Measurements from ENCODE around the gene DLX2. TPM values are rescaled to one million over a fixed set of nuclear protein-coding genes. Genes with fewer than 3 reads are reported as not detected.

The DLX2 gene
- total and polyA plus RNA-seq, 4 donors = 0.01 to 0.26 TPM; not detected in 2

DNA sequence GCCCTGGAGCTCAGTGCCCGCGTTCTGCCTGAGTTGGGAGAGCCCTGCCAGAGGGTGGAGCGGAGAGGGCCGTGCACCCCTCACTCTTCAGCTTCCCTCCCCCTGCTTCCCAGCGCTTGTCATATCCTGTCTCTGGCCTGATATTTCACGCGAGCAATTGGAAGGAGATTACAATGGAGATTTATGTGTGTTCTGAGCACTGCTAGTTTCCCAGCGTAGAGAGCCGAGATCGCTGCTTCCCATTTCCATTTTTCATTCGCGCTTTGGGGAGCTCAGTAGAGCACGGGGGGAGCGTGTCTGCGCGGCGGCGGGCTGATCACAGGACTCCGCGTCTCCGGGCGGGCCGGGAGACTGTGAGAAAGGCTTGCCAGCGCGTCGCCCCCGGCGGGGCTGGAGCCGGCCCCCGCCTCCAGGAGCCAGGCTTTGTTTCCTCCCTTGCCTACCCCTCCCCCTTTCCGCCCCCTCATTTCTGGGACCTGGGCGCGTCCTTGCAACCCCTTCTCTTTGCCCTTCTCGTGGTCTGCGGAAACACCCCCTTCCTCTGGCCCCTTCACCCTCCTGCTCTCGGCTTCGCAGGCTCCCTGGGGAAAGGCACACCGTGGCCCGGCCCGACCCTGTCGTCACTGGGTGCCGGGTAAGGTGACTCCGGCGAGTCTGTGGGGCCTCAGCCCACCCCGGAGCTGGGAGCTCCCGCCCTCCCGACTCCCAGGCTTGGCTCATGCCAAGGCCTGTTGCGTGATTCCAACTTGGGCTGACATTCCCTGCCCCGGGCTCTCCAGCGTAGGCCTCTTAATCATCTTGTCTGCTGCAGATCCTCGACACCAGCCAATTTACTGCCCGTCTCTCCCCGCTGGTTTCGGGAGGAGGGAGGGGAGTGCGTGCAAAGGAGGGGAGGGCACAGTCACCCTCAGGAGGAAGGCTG is 5.8 kb downstream of the DLX2 start:
- Histone ChIP-seq H3K4me1 (ENCODE audit: control insufficient read depth in 5 of 5, insufficient read depth in 5 of 5, low read length in 5 of 5) (peaks cover 4 to 45% (median 8%) of the 10 kb centered on the region in 5 donors), H3K4me3 (no peak overlapping the region), H3K9ac (ENCODE audit: insufficient read depth in 1 of 2, low read length in 2 of 2) (no peak overlapping the region), H3K36me3 (ENCODE audit: control insufficient read depth in 4 of 4, insufficient read depth in 4 of 4, low read length in 4 of 4) (no peaks in the 10 kb centered on the region), H3K27me3 (ENCODE audit: control insufficient read depth in 3 of 3, insufficient read depth in 3 of 3, low read length in 2 of 3) (peaks cover 7 to 96% (median 84%) of the 10 kb centered on the region in 3 donors), H3K27ac (ENCODE audit: low read depth in 1 of 2, low read length in 1 of 2) (no peak overlapping the region), H3K9me3 (ENCODE audit: control insufficient read depth in 4 of 4, insufficient read depth in 3 of 4, low read length in 3 of 4) (peaks cover 0 to 6% (median 0%) of the 10 kb centered on the region in 4 donors)
- TF ChIP-seq, protein P1, sequence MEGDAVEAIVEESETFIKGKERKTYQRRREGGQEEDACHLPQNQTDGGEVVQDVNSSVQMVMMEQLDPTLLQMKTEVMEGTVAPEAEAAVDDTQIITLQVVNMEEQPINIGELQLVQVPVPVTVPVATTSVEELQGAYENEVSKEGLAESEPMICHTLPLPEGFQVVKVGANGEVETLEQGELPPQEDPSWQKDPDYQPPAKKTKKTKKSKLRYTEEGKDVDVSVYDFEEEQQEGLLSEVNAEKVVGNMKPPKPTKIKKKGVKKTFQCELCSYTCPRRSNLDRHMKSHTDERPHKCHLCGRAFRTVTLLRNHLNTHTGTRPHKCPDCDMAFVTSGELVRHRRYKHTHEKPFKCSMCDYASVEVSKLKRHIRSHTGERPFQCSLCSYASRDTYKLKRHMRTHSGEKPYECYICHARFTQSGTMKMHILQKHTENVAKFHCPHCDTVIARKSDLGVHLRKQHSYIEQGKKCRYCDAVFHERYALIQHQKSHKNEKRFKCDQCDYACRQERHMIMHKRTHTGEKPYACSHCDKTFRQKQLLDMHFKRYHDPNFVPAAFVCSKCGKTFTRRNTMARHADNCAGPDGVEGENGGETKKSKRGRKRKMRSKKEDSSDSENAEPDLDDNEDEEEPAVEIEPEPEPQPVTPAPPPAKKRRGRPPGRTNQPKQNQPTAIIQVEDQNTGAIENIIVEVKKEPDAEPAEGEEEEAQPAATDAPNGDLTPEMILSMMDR (IDR thresholded peaks at IDR 0.05; ENCODE audit: control extremely low read depth, extremely low read depth) = no peak
- DNase-seq = peak; percentile 48 to 56 (median 55)
- WGBS, 2 donors = 3 to 4% methylated on average over 53 to 55 of the region's 55 CpGs
- no peak for ATAC-seq (ENCODE audit: insufficient read depth, low FRiP score)

DNA sequence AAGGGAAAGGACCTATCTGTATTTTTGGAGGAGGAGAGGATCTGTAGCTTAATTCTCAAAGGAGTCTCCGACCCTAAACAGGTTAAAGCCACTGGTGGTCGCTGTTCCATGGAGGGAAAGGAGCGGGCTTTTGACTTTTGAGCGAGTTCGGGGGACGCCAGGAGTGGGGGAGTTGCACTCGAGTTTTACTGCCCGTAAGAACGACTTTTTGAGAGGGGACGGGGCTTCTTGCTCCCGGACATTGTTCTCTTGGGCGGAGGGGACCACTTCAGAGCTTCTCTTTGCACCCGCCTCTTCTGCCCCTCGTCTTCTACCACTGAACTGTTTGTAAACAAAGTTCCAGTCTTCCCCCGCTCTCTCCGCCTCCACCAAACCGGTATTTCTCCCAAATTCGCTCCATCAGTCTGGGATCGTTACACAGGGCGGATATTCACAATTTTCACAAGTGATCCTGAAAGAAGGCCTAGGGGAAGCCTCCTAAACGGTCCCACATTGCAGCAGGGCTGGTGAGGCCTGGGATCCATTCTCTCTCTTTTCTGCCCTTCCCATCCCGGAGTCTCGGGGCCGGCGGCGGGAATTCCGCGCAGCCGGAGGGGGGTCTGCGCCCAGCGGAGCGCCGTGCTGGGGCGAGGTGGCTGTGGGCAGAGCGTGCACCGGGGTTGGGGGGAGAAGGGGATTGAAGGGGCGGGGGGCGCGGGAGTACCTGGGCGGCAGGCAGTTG is 6.6 kb downstream of the DLX2 start:
- no peak overlapping the region for H3K27ac ChIP-seq (ENCODE audit: low read depth in 1 of 2, low read length in 1 of 2)
- DNase-seq (peak in 1 of 3 donors; percentile 50), ATAC-seq (ENCODE audit: insufficient read depth, low FRiP score) (no peak)
- H3K9me3 ChIP-seq (ENCODE audit: control insufficient read depth in 4 of 4, insufficient read depth in 3 of 4, low read length in 3 of 4) = peaks cover 0 to 6% (median 0%) of the 10 kb centered on the region in 4 donors
- WGBS, 2 donors = 4 to 7% methylated on average over 40 of the region's 40 CpGs
- peaks cover 7 to 96% (median 84%) of the 10 kb centered on the region in 3 donors for H3K27me3 ChIP-seq (ENCODE audit: control insufficient read depth in 3 of 3, insufficient read depth in 3 of 3, low read length in 2 of 3)
- H3K4me3 ChIP-seq = no peak overlapping the region
- no peak overlapping the region for H3K9ac ChIP-seq (ENCODE audit: insufficient read depth in 1 of 2, low read length in 2 of 2)
- H3K36me3 ChIP-seq (ENCODE audit: control insufficient read depth in 4 of 4, insufficient read depth in 4 of 4, low read length in 4 of 4) = no peaks in the 10 kb centered on the region
- peaks cover 4 to 36% (median 8%) of the 10 kb centered on the region in 5 donors for H3K4me1 ChIP-seq (ENCODE audit: control insufficient read depth in 5 of 5, insufficient read depth in 5 of 5, low read length in 5 of 5)
- TF ChIP-seq, protein P1 (IDR thresholded peaks at IDR 0.05; ENCODE audit: control extremely low read depth, extremely low read depth) = no peak

DNA sequence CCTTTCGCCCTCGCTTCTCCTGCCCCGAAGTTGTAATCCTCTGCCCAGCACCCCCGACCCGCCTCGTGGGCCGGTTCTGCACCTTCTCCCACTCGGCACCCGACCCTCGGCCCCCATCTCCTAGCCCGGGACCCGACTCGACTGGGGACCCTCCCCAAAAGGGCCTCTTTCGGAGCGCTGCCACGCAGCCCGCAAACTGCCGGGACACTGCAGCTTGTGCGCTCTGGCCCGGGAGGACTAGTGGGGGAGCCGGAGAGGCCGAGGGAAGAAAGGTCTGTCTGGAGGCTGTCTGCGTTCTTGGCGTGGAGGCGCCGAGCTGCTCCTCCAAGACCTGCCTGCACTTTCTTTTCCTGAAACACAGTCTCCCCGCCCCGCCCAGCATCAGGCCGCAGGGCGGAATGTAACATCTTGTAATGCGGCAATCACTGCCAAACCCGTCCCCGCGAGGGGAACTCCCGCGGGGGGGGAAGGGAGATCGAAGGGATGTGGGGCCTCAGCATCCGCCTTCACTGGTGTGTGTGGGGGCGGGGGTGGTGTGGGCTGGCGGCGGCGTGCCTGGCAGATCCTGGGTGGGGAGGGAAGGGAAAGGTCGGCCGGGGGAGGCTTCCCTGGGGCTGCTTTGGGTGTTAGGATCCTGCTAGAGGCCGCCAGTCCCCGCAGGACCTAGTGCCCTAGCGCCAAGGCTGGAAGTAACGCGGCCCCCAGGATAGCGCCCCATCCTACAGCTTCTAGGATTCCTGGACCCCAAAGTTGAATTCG is 7.4 kb downstream of the DLX2 start:
- TF ChIP-seq, protein P1 (IDR thresholded peaks at IDR 0.05; ENCODE audit: control extremely low read depth, extremely low read depth) = no peak
- DNase-seq = peak; percentile 52 to 72 (median 59)

More for the DNA sequence above, 7.4 kb downstream of the DLX2 start:
- Histone ChIP-seq H3K27me3 (ENCODE audit: control insufficient read depth in 3 of 3, insufficient read depth in 3 of 3, low read length in 2 of 3) (peaks cover 7 to 98% (median 85%) of the 10 kb centered on the region in 3 donors), H3K9me3 (ENCODE audit: control insufficient read depth in 4 of 4, insufficient read depth in 3 of 4, low read length in 3 of 4) (peaks cover 0 to 8% (median 0%) of the 10 kb centered on the region in 4 donors), H3K9ac (ENCODE audit: insufficient read depth in 1 of 2, low read length in 2 of 2) (no peak overlapping the region), H3K27ac (ENCODE audit: low read depth in 1 of 2, low read length in 1 of 2) (no peak overlapping the region), H3K36me3 (ENCODE audit: control insufficient read depth in 4 of 4, insufficient read depth in 4 of 4, low read length in 4 of 4) (no peaks in the 10 kb centered on the region), H3K4me3 (no peak overlapping the region), H3K4me1 (ENCODE audit: control insufficient read depth in 5 of 5, insufficient read depth in 5 of 5, low read length in 5 of 5) (peaks cover 4 to 30% (median 8%) of the 10 kb centered on the region in 5 donors)
- 2% methylated on average over 49 to 51 of the region's 51 CpGs for WGBS, 2 donors
- ATAC-seq (ENCODE audit: insufficient read depth, low FRiP score) = peak; percentile 15

Data from lung (tissue), 12 donors.